KMS-11 (cell line): ENCODE measurements around the gene CAPS2.

Experiments
- H2AFZ ChIP-seq: fragments of 200-600 bp; sonication (generic); 2 replicates; pipeline ENCODE4 v1.6.1; 2016; ENCODE audit warnings: antibody characterized with exemption, mixed run types, low read depth
- H3K27ac ChIP-seq: fragments of 200-600 bp; sonication (generic); 2 replicates; pipeline ENCODE4 v1.6.1; 2016; ENCODE audit warnings: mild to moderate bottlenecking, mixed run types
- H3K27me3 ChIP-seq: fragments of 200-600 bp; sonication (generic); 2 replicates; pipeline ENCODE4 v1.6.1; 2017; ENCODE audit warnings: mild to moderate bottlenecking, low read depth, mixed run types, moderate library complexity; ENCODE audit not compliant: insufficient read depth
- H3K36me3 ChIP-seq: fragments of 200-600 bp; sonication (generic); 2 replicates; pipeline ENCODE4 v1.6.1; 2017; ENCODE audit warnings: mild to moderate bottlenecking, mixed run types; ENCODE audit not compliant: insufficient read depth
- H3K4me1 ChIP-seq: fragments of 200-600 bp; sonication (generic); 2 replicates; pipeline ENCODE4 v1.6.1; 2016; ENCODE audit warnings: mild to moderate bottlenecking, low read depth, mixed run types; ENCODE audit not compliant: poor library complexity, severe bottlenecking
- H3K4me2 ChIP-seq: fragments of 200-600 bp; sonication (generic); 2 replicates; pipeline ENCODE4 v1.7.0; 2016; ENCODE audit warnings: mild to moderate bottlenecking, mixed run types
- H3K4me3 ChIP-seq: fragments of 200-600 bp; sonication (generic); IDR thresholded peaks from 2 replicates; pipeline ENCODE4 v1.6.1; 2017; ENCODE audit warnings: low read depth, low read length, mixed read lengths; ENCODE audit not compliant: insufficient read depth
- H3K79me2 ChIP-seq: fragments of 200-600 bp; sonication (generic); 2 replicates; pipeline ENCODE4 v1.6.1; 2016; ENCODE audit warnings: low read depth, mixed run types; ENCODE audit not compliant: insufficient read depth
- H3K9ac ChIP-seq: fragments of 200-600 bp; sonication (generic); 2 replicates; pipeline ENCODE4 v1.6.1; 2016; ENCODE audit warnings: mild to moderate bottlenecking, mixed run types
- H4K20me1 ChIP-seq: fragments of 200-600 bp; sonication (generic); 2 replicates; pipeline ENCODE4 v1.6.1; 2016; ENCODE audit warnings: mild to moderate bottlenecking, mixed run types; ENCODE audit not compliant: insufficient read depth
- CTCF ChIP-seq: fragments of 200-600 bp; sonication (generic); conservative IDR thresholded peaks from 2 replicates; pipeline ENCODE4 v1.6.1; 2017; ENCODE audit warnings: low read depth, mild to moderate bottlenecking, antibody characterized with exemption, low read length, moderate library complexity, mixed read lengths

Gene CAPS2

GRCh38 chr12:75245108-75245507 lies 85.0 kb downstream of the CAPS2 start:
- Histone ChIP-seq H3K4me3 (no peak overlapping the region), H3K27ac (no peak overlapping the region), H3K9ac (no peak overlapping the region), H3K36me3 (no peaks in the 10 kb centered on the region), H3K79me2 (no peaks in the 10 kb centered on the region), H4K20me1 (no peaks in the 10 kb centered on the region; the same call in 1 of the 2 replicates), H3K4me2 (no peak overlapping the region), H3K4me1 (no peaks in the 10 kb centered on the region), H2AFZ (no peak overlapping the region), H3K27me3 (no peaks in the 10 kb centered on the region)
- TF ChIP-seq CTCF: no peak

- Histone ChIP-seq H3K9ac (no peak overlapping the region), H3K4me3 (no peak overlapping the region), H3K4me1 (no peaks in the 10 kb centered on the region), H4K20me1 (no peaks in the 10 kb centered on the region; the same call in 1 of the 2 replicates), H3K27ac (no peak overlapping the region), H3K79me2 (no peaks in the 10 kb centered on the region), H2AFZ (no peak overlapping the region), H3K27me3 (no peaks in the 10 kb centered on the region), H3K4me2 (no peak overlapping the region), H3K36me3 (no peaks in the 10 kb centered on the region)
- TF ChIP-seq CTCF: no peak
Measured at GRCh38 chr12:75239987-75240386, 90.1 kb downstream of the CAPS2 start.

GRCh38 chr12:75236206-75236605 lies 93.9 kb downstream of the CAPS2 start:
- no peak overlapping the region for H2AFZ ChIP-seq
- H3K4me1 ChIP-seq: no peaks in the 10 kb centered on the region
- TF ChIP-seq CTCF: no peak
- H3K27me3 ChIP-seq: no peaks in the 10 kb centered on the region
- no peak overlapping the region for H3K4me3 ChIP-seq
- no peak overlapping the region for H3K27ac ChIP-seq
- no peaks in the 10 kb centered on the region for H4K20me1 ChIP-seq
- no peak overlapping the region for H3K4me2 ChIP-seq
- H3K79me2 ChIP-seq: no peaks in the 10 kb centered on the region
- H3K36me3 ChIP-seq: no peaks in the 10 kb centered on the region
- no peak overlapping the region for H3K9ac ChIP-seq

GRCh38 chr12:75227132-75227531 lies 103.0 kb downstream of the CAPS2 start:
- Histone ChIP-seq H3K27me3 (no peaks in the 10 kb centered on the region), H3K36me3 (no peaks in the 10 kb centered on the region), H3K4me1 (no peaks in the 10 kb centered on the region), H3K9ac (no peak overlapping the region), H3K4me2 (no peak overlapping the region), H4K20me1 (no peaks in the 10 kb centered on the region), H2AFZ (no peak overlapping the region), H3K79me2 (no peaks in the 10 kb centered on the region), H3K27ac (no peak overlapping the region), H3K4me3 (no peak overlapping the region)
- no peak for TF ChIP-seq CTCF
